Inferior parietal cortex (tissue), 1 donor: ENCODE data around the gene SLC8A3.
A peak's percentile ranks its signal among the peaks of the same experiment; 100 is the strongest.

ENCODE experiments used
- DNase-seq: peaks from one replicate; pipeline ENCODE4 v3.0.0-alpha.2; 2016; ENCODE audit errors: extremely low spot score

SLC8A3 gene

GRCh38 chr14:70069186-70069585, 119.6 kb downstream of the SLC8A3 start:
- no peak for DNase-seq

- DNase-seq = no peak
Observed at GRCh38 chr14:70067810-70068209, 120.9 kb downstream of the SLC8A3 start.

GRCh38 chr14:70064136-70064865, 124.5 kb downstream of the SLC8A3 start:
- no peak for DNase-seq

- DNase-seq = no peak
Observed at GRCh38 chr14:70061108-70061507, 127.6 kb downstream of the SLC8A3 start.

GRCh38 chr14:70059545-70059944, 129.2 kb downstream of the SLC8A3 start:
- DNase-seq = no peak

- no peak for DNase-seq
Observed at GRCh38 chr14:70057519-70058136, 131.1 kb downstream of the SLC8A3 start.

GRCh38 chr14:70052990-70053389, 135.8 kb downstream of the SLC8A3 start:
- DNase-seq = no peak

- DNase-seq = no peak
Observed at GRCh38 chr14:70050136-70050535, 138.6 kb downstream of the SLC8A3 start.

GRCh38 chr14:70049605-70050004, 139.1 kb downstream of the SLC8A3 start:
- DNase-seq = no peak

GRCh38 chr14:70048313-70048654, 140.5 kb downstream of the SLC8A3 start:
- no peak for DNase-seq

GRCh38 chr14:70047598-70048312, 141.0 kb downstream of the SLC8A3 start:
- no peak for DNase-seq

GRCh38 chr14:70045844-70046535, 142.8 kb downstream of the SLC8A3 start:
- peak; percentile 65 for DNase-seq

GRCh38 chr14:70045310-70045709, 143.4 kb downstream of the SLC8A3 start:
- DNase-seq = no peak

GRCh38 chr14:70043001-70043400, 145.8 kb downstream of the SLC8A3 start:
- no peak for DNase-seq

- DNase-seq = no peak
Observed at GRCh38 chr14:70036665-70037064, 152.1 kb downstream of the SLC8A3 start.

GRCh38 chr14:70034257-70034656, 154.5 kb downstream of the SLC8A3 start:
- no peak for DNase-seq

- DNase-seq = no peak
Observed at GRCh38 chr14:70033561-70033960, 155.2 kb downstream of the SLC8A3 start.

- DNase-seq = no peak
Observed at GRCh38 chr14:70033116-70033515, 155.6 kb downstream of the SLC8A3 start.

- no peak for DNase-seq
Observed at GRCh38 chr14:70032447-70032846, 156.3 kb downstream of the SLC8A3 start.

- no peak for DNase-seq
Observed at GRCh38 chr14:70032016-70032415, 156.7 kb downstream of the SLC8A3 start.

GRCh38 chr14:70029296-70030132, 159.2 kb downstream of the SLC8A3 start:
- no peak for DNase-seq
